ENCODE measurements around the gene TAPBP. TPM values are rescaled to one million over a fixed set of nuclear protein-coding genes. Genes with fewer than 3 reads are reported as not detected.
"Not testable (repeated sequence)": the region's sequence is repeated elsewhere in the genome, so short reads cannot be mapped to it uniquely, and the experiment has no call there.

The TAPBP gene
- total RNA-seq, 4 donors from 2014 or later: 69.8 to 150 (median 86.6) TPM

- Histone ChIP-seq H3K4me1 (peaks cover 9 to 15% (median 10%) of the 10 kb centered on the region in 4 donors), H3K36me3 (no peaks in the 10 kb centered on the region), H3K27ac (replicated peaks in 1 of 4) (no peak overlapping the region), H3K27me3 (no peaks in the 10 kb centered on the region), H3K9me3 (no peaks in the 10 kb centered on the region), H3K4me3 (no peak overlapping the region)
- DNase-seq (ENCODE audit: extremely low spot score): no peak
- TF ChIP-seq POLR2A (IDR thresholded peaks at IDR 0.05; ENCODE audit: low read depth) (no peak), CTCF (IDR thresholded peaks at IDR 0.05) (no peak), EP300 (IDR thresholded peaks at IDR 0.05) (no peak), POLR2AphosphoS5 (IDR thresholded peaks at IDR 0.05) (no peak)
- intact Hi-C loops (cut with DNase I): no loop called here
- 90% methylated on average over 5 of the region's 5 CpGs for WGBS
Measured at GRCh38 chr6:33347816-33348215, 33.9 kb upstream of the TAPBP start.

- H3K36me3 ChIP-seq; H3K4me3 ChIP-seq; H3K27ac ChIP-seq (replicated peaks in 1 of 4); H3K9me3 ChIP-seq; intact Hi-C loops (cut with DNase I); DNase-seq (ENCODE audit: extremely low spot score); H3K27me3 ChIP-seq: not testable (repeated sequence)
- 93% methylated on average over 5 of the region's 5 CpGs for WGBS
- H3K4me1 ChIP-seq: peaks cover 9 to 15% (median 10%) of the 10 kb centered on the region in 4 donors
Measured at GRCh38 chr6:33346972-33347371, 33.1 kb upstream of the TAPBP start.

- no peak overlapping the region for H3K27ac ChIP-seq (replicated peaks in 1 of 4)
- no peaks in the 10 kb centered on the region for H3K9me3 ChIP-seq
- 17% methylated on average over 22 of the region's 22 CpGs for WGBS
- no peak for DNase-seq (ENCODE audit: extremely low spot score)
- no peaks in the 10 kb centered on the region for H3K27me3 ChIP-seq
- peak; percentile 58 to 74 (median 70) for TF ChIP-seq CTCF (IDR thresholded peaks at IDR 0.05)
- TF ChIP-seq POLR2A (IDR thresholded peaks at IDR 0.05; ENCODE audit: low read depth): no peak
- TF ChIP-seq EP300 (IDR thresholded peaks at IDR 0.05): no peak
- TF ChIP-seq POLR2AphosphoS5 (IDR thresholded peaks at IDR 0.05): peak in 1 of 2 donors; percentile 42
- intact Hi-C loops (cut with DNase I): no loop called here
- peak overlapping the region in 2 of 4 donors; percentile 1 to 23 for H3K4me3 ChIP-seq
- H3K36me3 ChIP-seq: no peaks in the 10 kb centered on the region
- peaks cover 9 to 15% (median 10%) of the 10 kb centered on the region in 4 donors for H3K4me1 ChIP-seq
Measured at GRCh38 chr6:33344701-33345697, 31.1 kb upstream of the TAPBP start.

- DNase-seq (ENCODE audit: extremely low spot score): no peak
- Histone ChIP-seq H3K9me3 (no peaks in the 10 kb centered on the region), H3K36me3 (no peaks in the 10 kb centered on the region), H3K27ac (replicated peaks in 1 of 4) (no peak overlapping the region), H3K4me1 (peaks cover 9 to 15% (median 10%) of the 10 kb centered on the region in 4 donors), H3K27me3 (no peaks in the 10 kb centered on the region), H3K4me3 (no peak overlapping the region)
- WGBS: 80% methylated on average over 6 of the region's 6 CpGs
- TF ChIP-seq CTCF (IDR thresholded peaks at IDR 0.05): no peak
- no peak for TF ChIP-seq POLR2AphosphoS5 (IDR thresholded peaks at IDR 0.05)
- no peak for TF ChIP-seq EP300 (IDR thresholded peaks at IDR 0.05)
- TF ChIP-seq POLR2A (IDR thresholded peaks at IDR 0.05; ENCODE audit: low read depth): no peak
- intact Hi-C loops (cut with DNase I): no loop called here
Measured at GRCh38 chr6:33343953-33344611, 30.2 kb upstream of the TAPBP start.

GRCh38 chr6:33343606-33343952 lies 29.7 kb upstream of the TAPBP start:
- H3K27ac ChIP-seq (replicated peaks in 1 of 4); H3K27me3 ChIP-seq; H3K9me3 ChIP-seq; H3K36me3 ChIP-seq; intact Hi-C loops (cut with DNase I); H3K4me3 ChIP-seq; DNase-seq (ENCODE audit: extremely low spot score): not testable (repeated sequence)
- WGBS: 91% methylated on average over 7 of the region's 7 CpGs
- H3K4me1 ChIP-seq: peaks cover 9 to 15% (median 10%) of the 10 kb centered on the region in 4 donors
